OCI-LY1 (cell line): Measurements from ENCODE around the gene DUSP6.

Experiments
- H2AFZ ChIP-seq: fragments of 200-600 bp; sonication (generic), shearing (Covaris generic); 2 replicates; pipeline ENCODE4 v1.6.0; 2014; ENCODE audit warnings: antibody characterized with exemption, mild to moderate bottlenecking, low read length
- H3F3A ChIP-seq: fragments of 200-600 bp; sonication (generic), shearing (Covaris generic); 2 replicates; pipeline ENCODE4 v1.6.0; 2014; ENCODE audit warnings: mild to moderate bottlenecking, antibody characterized with exemption, low read length, moderate library complexity; ENCODE audit not compliant: insufficient read depth
- H3K27ac ChIP-seq: fragments of 200-600 bp; sonication (generic); 2 replicates; pipeline ENCODE4 v1.5.1; 2014; ENCODE audit warnings: low read length, mixed run types, mild to moderate bottlenecking, low read depth; ENCODE audit not compliant: poor library complexity, severe bottlenecking
- H3K27me3 ChIP-seq: fragments of 200-600 bp; sonication (generic); 2 replicates; pipeline ENCODE4 v1.6.0; 2014; ENCODE audit warnings: antibody characterized with exemption, mild to moderate bottlenecking, low read length, moderate library complexity; ENCODE audit not compliant: insufficient read depth
- H3K36me3 ChIP-seq: fragments of 200-600 bp; sonication (generic); 2 replicates; pipeline ENCODE4 v1.6.1; 2014; ENCODE audit warnings: mild to moderate bottlenecking, antibody characterized with exemption, low read length, moderate library complexity, mixed read lengths; ENCODE audit not compliant: insufficient read depth
- H3K4me1 ChIP-seq: fragments of 200-600 bp; sonication (generic); 2 replicates; pipeline ENCODE4 v1.5.1; 2014; ENCODE audit warnings: mild to moderate bottlenecking, low read length, moderate library complexity; ENCODE audit not compliant: insufficient read depth, severe bottlenecking
- H3K4me2 ChIP-seq: fragments of 200-600 bp; sonication (generic), shearing (Covaris generic); 2 replicates; pipeline ENCODE4 v1.6.1; 2014; ENCODE audit warnings: low read length
- H3K4me3 ChIP-seq: fragments of 200-600 bp; sonication (generic); 2 replicates; pipeline ENCODE4 v1.5.1; 2014; ENCODE audit warnings: low read length, low read depth, mild to moderate bottlenecking, mixed read lengths; ENCODE audit not compliant: poor library complexity, severe bottlenecking
- H3K79me2 ChIP-seq: fragments of 200-600 bp; shearing (Covaris generic); 2 replicates; pipeline ENCODE4 v1.6.1; 2016; ENCODE audit warnings: mixed run types, low read length, mixed read lengths; ENCODE audit not compliant: insufficient read depth
- H3K9ac ChIP-seq: fragments of 200-600 bp; sonication (generic), shearing (Covaris generic); 2 replicates; pipeline ENCODE4 v1.6.1; 2014; ENCODE audit warnings: mild to moderate bottlenecking, low read length, mixed read lengths
- H3K9me2 ChIP-seq: fragments of 200-600 bp; sonication (generic), shearing (Covaris generic); 2 replicates; pipeline ENCODE4 v1.6.1; 2014; ENCODE audit warnings: low read depth, mild to moderate bottlenecking, low read length, mixed read lengths
- H3K9me3 ChIP-seq: fragments of 200-600 bp; shearing (Covaris generic); 2 replicates; pipeline ENCODE4 v1.6.1; 2014; ENCODE audit warnings: low read length, mixed read lengths
- H4K20me1 ChIP-seq: fragments of 200-600 bp; sonication (generic), shearing (Covaris generic); 2 replicates; pipeline ENCODE4 v1.6.0; 2016; ENCODE audit warnings: mild to moderate bottlenecking, low read length; ENCODE audit not compliant: insufficient read depth
- CTCF ChIP-seq: fragments of 200-600 bp; sonication (generic), shearing (Covaris generic); IDR thresholded peaks from 2 replicates; pipeline ENCODE4 v1.5.1; 2017; ENCODE audit warnings: mild to moderate bottlenecking, antibody characterized with exemption, low read length, moderate library complexity, mixed read lengths
- EZH2 ChIP-seq: fragments of 200-600 bp; sonication (generic), shearing (Covaris generic); IDR thresholded peaks from 2 replicates; pipeline ENCODE4 v1.8.0; 2017; ENCODE audit warnings: borderline replicate concordance, mixed run types, mild to moderate bottlenecking, antibody characterized with exemption, low read length, moderate library complexity, mixed read lengths

DUSP6 gene

GRCh38 chr12:89316705-89317139 lies 35.6 kb downstream of the DUSP6 start:
- no peaks in the 10 kb centered on the region for H3K79me2 ChIP-seq
- H3K9ac ChIP-seq, result no peak overlapping the region
- no peak overlapping the region for H3K27ac ChIP-seq
- H2AFZ ChIP-seq, result no peak overlapping the region
- H3K4me2 ChIP-seq, result no peak overlapping the region
- H3K9me3 ChIP-seq, result no peaks in the 10 kb centered on the region
- H3K9me2 ChIP-seq, result no peaks in the 10 kb centered on the region
- no peak overlapping the region for H3K4me3 ChIP-seq
- H3F3A ChIP-seq, result no peaks in the 10 kb centered on the region
- H3K4me1 ChIP-seq, result no peaks in the 10 kb centered on the region
- TF ChIP-seq EZH2, result no peak
- TF ChIP-seq CTCF, result no peak
- no peaks in the 10 kb centered on the region for H3K27me3 ChIP-seq
- no peaks in the 10 kb centered on the region for H3K36me3 ChIP-seq
- H4K20me1 ChIP-seq, result no peaks in the 10 kb centered on the region

- H3K9ac ChIP-seq, result no peak overlapping the region
- no peak for TF ChIP-seq CTCF
- H3K4me3 ChIP-seq, result no peak overlapping the region
- H3K27me3 ChIP-seq, result no peaks in the 10 kb centered on the region
- no peaks in the 10 kb centered on the region for H3K9me3 ChIP-seq
- H3F3A ChIP-seq, result no peaks in the 10 kb centered on the region
- H3K4me2 ChIP-seq, result no peak overlapping the region
- no peaks in the 10 kb centered on the region for H3K4me1 ChIP-seq
- H3K36me3 ChIP-seq, result no peaks in the 10 kb centered on the region
- H3K9me2 ChIP-seq, result no peaks in the 10 kb centered on the region
- H3K27ac ChIP-seq, result no peak overlapping the region
- no peaks in the 10 kb centered on the region for H3K79me2 ChIP-seq
- no peaks in the 10 kb centered on the region for H4K20me1 ChIP-seq
- no peak overlapping the region for H2AFZ ChIP-seq
These were observed 38.1 kb downstream of the DUSP6 start for GRCh38 chr12:89314060-89314761.

GRCh38 chr12:89311703-89312293 lies 40.5 kb downstream of the DUSP6 start:
- Histone ChIP-seq H3K9me2 (no peaks in the 10 kb centered on the region), H3K79me2 (no peaks in the 10 kb centered on the region), H3K9ac (no peak overlapping the region), H3F3A (no peaks in the 10 kb centered on the region), H3K4me1 (no peaks in the 10 kb centered on the region), H3K9me3 (no peaks in the 10 kb centered on the region), H3K4me2 (no peak overlapping the region), H3K27ac (no peak overlapping the region), H4K20me1 (no peaks in the 10 kb centered on the region), H3K36me3 (no peaks in the 10 kb centered on the region), H3K4me3 (no peak overlapping the region), H3K27me3 (no peaks in the 10 kb centered on the region), H2AFZ (no peak overlapping the region)
- TF ChIP-seq CTCF, result no peak
- no peak for TF ChIP-seq EZH2
